DOHH2 (cell line): ENCODE data around the gene FOXD2.
A peak's percentile ranks its signal among the peaks of the same experiment; 100 is the strongest.

Experiments used
- H3F3A ChIP-seq: fragments of 200-600 bp; sonication (generic), shearing (Covaris generic); 2 replicates; pipeline ENCODE4 v1.6.0; 2016; ENCODE audit warnings: antibody characterized with exemption, mild to moderate bottlenecking; ENCODE audit not compliant: control insufficient read depth, insufficient read depth
- H3K27ac ChIP-seq: fragments of 200-600 bp; sonication (generic); 2 replicates; pipeline ENCODE4 v1.5.1; 2014; ENCODE audit warnings: low read depth, mild to moderate bottlenecking, low read length, moderate library complexity
- H3K27me3 ChIP-seq: fragments of 200-600 bp; sonication (generic); 2 replicates; pipeline ENCODE4 v1.6.1; 2014; ENCODE audit warnings: mild to moderate bottlenecking, low read length, mixed read lengths; ENCODE audit not compliant: control insufficient read depth
- H3K36me3 ChIP-seq: fragments of 200-600 bp; sonication (generic); 2 replicates; pipeline ENCODE4 v1.6.1; 2014; ENCODE audit warnings: mild to moderate bottlenecking, low read length, moderate library complexity, mixed read lengths; ENCODE audit not compliant: control insufficient read depth
- H3K4me1 ChIP-seq: fragments of 200-600 bp; sonication (generic); 2 replicates; pipeline ENCODE4 v1.6.1; 2014; ENCODE audit warnings: mild to moderate bottlenecking, low read length, mixed read lengths; ENCODE audit not compliant: control insufficient read depth
- H3K4me2 ChIP-seq: fragments of 200-600 bp; sonication (generic); 2 replicates; pipeline ENCODE4 v1.6.0; 2014; ENCODE audit warnings: mild to moderate bottlenecking, low read length, moderate library complexity
- H3K4me3 ChIP-seq: fragments of 200-600 bp; sonication (generic); 2 replicates; pipeline ENCODE4 v1.5.1; 2014; ENCODE audit warnings: mild to moderate bottlenecking, low read length, mixed read lengths
- H3K79me2 ChIP-seq: fragments of 200-600 bp; sonication (generic); 2 replicates; pipeline ENCODE4 v1.6.1; 2014; ENCODE audit warnings: mild to moderate bottlenecking, low read length, mixed read lengths; ENCODE audit not compliant: control insufficient read depth
- H3K9me2 ChIP-seq: fragments of 200-600 bp; sonication (generic); replicated peaks from 2 replicates; pipeline ENCODE4 v1.6.1; 2014; ENCODE audit warnings: mild to moderate bottlenecking, low read length, mixed read lengths; ENCODE audit not compliant: control insufficient read depth
- H3K9me3 ChIP-seq: fragments of 200-600 bp; sonication (generic); 2 replicates; pipeline ENCODE4 v1.6.1; 2014; ENCODE audit warnings: antibody characterized with exemption, low read length, mixed read lengths; ENCODE audit not compliant: control insufficient read depth, insufficient read depth
- H4K20me1 ChIP-seq: fragments of 200-600 bp; sonication (generic); 2 replicates; pipeline ENCODE4 v1.6.0; 2014; ENCODE audit warnings: low read depth, mild to moderate bottlenecking, antibody characterized with exemption, low read length, moderate library complexity; ENCODE audit not compliant: control insufficient read depth, insufficient read depth
- EZH2phosphoT487 ChIP-seq: fragments of 200-600 bp; sonication (generic); IDR thresholded peaks from 2 replicates; pipeline ENCODE4 v1.6.1; 2017; ENCODE audit warnings: borderline replicate concordance, mild to moderate bottlenecking, antibody characterized with exemption, low read length, moderate library complexity, mixed read lengths
- TF ChIP-seq, protein P1 (sequence below): fragments of 200-600 bp; sonication (generic); IDR thresholded peaks from one replicate; pipeline ENCODE4 v1.5.1; 2014; ENCODE audit warnings: antibody characterized with exemption, mild to moderate bottlenecking, low read depth, low read length; ENCODE audit not compliant: poor library complexity, severe bottlenecking

Gene FOXD2

DNA sequence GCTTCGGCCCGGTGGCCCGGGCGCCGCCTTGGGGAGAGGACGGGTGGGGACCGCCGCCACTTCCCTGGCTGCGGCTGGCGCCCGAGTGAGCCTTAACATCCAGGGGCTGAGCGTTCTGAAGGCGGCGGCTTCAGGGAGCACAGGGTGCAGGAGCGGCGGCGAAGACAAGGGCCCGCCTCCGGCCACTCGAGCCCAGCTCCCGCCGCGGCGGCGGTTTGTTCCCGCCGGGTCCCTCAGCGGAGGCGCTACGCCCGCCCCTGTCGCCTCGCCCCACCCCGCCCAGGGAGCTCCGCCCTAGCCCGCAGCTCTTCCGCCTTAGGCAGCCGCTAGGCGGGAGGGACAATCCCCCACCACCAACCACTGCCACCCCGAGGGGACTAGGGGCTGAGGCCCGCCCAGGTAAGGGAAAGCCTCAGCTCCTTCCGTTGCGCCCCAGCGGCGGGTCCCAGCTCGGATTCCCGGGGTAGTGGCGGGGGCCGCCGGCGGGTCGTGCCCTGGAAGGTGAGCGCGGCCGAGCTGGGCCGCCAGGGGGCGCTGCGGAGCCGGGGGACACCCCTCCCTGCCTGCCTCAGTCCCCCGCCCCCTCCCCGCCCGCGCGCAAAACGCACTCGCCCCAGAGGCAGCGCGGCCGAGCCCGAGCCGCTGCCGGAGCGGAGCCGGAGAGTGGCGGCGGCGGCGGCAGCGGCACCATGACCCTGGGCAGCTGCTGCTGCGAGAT, at the start of gene FOXD2:
TSS of gene FOXD2 (plus strand) at position 598 of the 718 bp plus-strand sequence. CDS start at position 690, 92 bp downstream.
- H3K27ac ChIP-seq: peak within 1 kb of the TSS; percentile 67
- H3K4me1 ChIP-seq: peaks cover 27% of the 10 kb centered on the region
- no peaks in the 10 kb centered on the region for H3K9me3 ChIP-seq
- no peak for TF ChIP-seq EZH2phosphoT487
- TF ChIP-seq, protein P1, sequence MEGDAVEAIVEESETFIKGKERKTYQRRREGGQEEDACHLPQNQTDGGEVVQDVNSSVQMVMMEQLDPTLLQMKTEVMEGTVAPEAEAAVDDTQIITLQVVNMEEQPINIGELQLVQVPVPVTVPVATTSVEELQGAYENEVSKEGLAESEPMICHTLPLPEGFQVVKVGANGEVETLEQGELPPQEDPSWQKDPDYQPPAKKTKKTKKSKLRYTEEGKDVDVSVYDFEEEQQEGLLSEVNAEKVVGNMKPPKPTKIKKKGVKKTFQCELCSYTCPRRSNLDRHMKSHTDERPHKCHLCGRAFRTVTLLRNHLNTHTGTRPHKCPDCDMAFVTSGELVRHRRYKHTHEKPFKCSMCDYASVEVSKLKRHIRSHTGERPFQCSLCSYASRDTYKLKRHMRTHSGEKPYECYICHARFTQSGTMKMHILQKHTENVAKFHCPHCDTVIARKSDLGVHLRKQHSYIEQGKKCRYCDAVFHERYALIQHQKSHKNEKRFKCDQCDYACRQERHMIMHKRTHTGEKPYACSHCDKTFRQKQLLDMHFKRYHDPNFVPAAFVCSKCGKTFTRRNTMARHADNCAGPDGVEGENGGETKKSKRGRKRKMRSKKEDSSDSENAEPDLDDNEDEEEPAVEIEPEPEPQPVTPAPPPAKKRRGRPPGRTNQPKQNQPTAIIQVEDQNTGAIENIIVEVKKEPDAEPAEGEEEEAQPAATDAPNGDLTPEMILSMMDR: peak; percentile 81
- H3K27me3 ChIP-seq: peaks cover 13% of the 10 kb centered on the region
- no peaks in the 10 kb centered on the region for H3F3A ChIP-seq
- no peaks in the 10 kb centered on the region for H3K9me2 ChIP-seq
- peaks cover 46% of the 10 kb centered on the region for H3K79me2 ChIP-seq
- H3K36me3 ChIP-seq: peaks cover 33% of the 10 kb centered on the region
- peak within 1 kb of the TSS; percentile 88 for H3K4me2 ChIP-seq
- H4K20me1 ChIP-seq: 0 out of 2 replicates have a peak, but pooled peaks cover 12% of the 10 kb centered on the region
- peak within 1 kb of the TSS; percentile 96 for H3K4me3 ChIP-seq

DNA sequence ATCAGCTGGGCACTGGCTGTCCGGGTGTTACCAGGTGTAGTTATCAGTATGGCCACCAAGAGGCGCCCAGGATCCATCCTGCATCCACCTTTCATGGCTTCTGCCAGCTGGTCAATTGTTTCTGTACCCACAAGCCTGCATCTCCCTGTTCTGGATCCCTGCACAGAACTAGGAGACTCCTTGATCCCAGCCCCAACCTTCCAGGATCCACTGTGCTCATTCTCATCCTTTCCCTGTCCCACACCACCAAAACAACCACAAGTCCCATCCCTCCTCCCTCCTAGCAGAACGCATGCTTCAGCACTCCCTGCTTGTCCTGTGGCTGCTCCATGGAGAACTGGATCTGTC, 49.0 kb upstream of the FOXD2 start:
- Histone ChIP-seq H3K4me1 (no peaks in the 10 kb centered on the region), H3K4me2 (no peak overlapping the region), H3K4me3 (no peak overlapping the region), H3K79me2 (no peaks in the 10 kb centered on the region), H3K27me3 (no peaks in the 10 kb centered on the region), H3K27ac (no peak overlapping the region), H3K36me3 (no peaks in the 10 kb centered on the region), H3K9me3 (no peaks in the 10 kb centered on the region), H3F3A (no peaks in the 10 kb centered on the region), H3K9me2 (no peaks in the 10 kb centered on the region), H4K20me1 (peaks cover 4% of the 10 kb centered on the region; the same call in 1 of the 2 replicates)
- no peak for TF ChIP-seq EZH2phosphoT487
- TF ChIP-seq, protein P1: peak; percentile 84

DNA sequence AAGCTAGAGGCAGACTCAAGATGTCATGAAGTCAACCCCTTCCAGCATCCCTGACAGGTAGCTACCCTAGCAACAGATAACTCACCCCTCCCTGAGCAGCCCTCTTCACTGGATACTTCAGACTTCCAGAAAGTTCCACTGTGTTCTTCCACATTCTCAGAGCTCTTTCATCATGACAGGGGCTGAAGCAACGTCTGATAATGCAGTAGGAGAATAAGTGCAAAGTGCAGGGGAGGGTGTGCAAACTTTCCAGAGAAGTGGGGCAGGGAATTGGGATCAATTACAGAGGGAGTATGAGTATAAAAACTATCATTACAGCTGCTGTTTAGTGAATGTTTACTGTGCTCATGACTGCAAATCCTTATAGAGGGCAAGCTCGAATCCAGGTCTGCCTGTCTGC, 48.1 kb upstream of the FOXD2 start:
- H3K9me3 ChIP-seq: no peaks in the 10 kb centered on the region
- H3K9me2 ChIP-seq: no peaks in the 10 kb centered on the region
- no peak overlapping the region for H3K4me3 ChIP-seq
- TF ChIP-seq EZH2phosphoT487: no peak
- TF ChIP-seq, protein P1: no peak
- H3K4me1 ChIP-seq: no peaks in the 10 kb centered on the region
- H4K20me1 ChIP-seq: peaks cover 4% of the 10 kb centered on the region; the same call in 1 of the 2 replicates
- H3K27me3 ChIP-seq: no peaks in the 10 kb centered on the region
- H3K27ac ChIP-seq: no peak overlapping the region
- no peaks in the 10 kb centered on the region for H3K79me2 ChIP-seq
- H3K36me3 ChIP-seq: no peaks in the 10 kb centered on the region
- no peaks in the 10 kb centered on the region for H3F3A ChIP-seq
- H3K4me2 ChIP-seq: no peak overlapping the region
